HUES48 (cell line): ENCODE measurements around the gene ERMAP.
A peak's percentile ranks its signal among the peaks of the same experiment; 100 is the strongest.

Source experiments
- H3K27ac ChIP-seq: one replicate; pipeline ENCODE4 v1.7.0; 2013; ENCODE audit warnings: low read depth, low read length, inconsistent platforms
- H3K27me3 ChIP-seq: 2 replicates; pipeline ENCODE4 v1.6.1; 2013; ENCODE audit warnings: mild to moderate bottlenecking, low read length; ENCODE audit not compliant: control insufficient read depth, insufficient read depth
- H3K36me3 ChIP-seq: 2 replicates; pipeline ENCODE4 v1.6.1; 2013; ENCODE audit warnings: low read length; ENCODE audit not compliant: control insufficient read depth, insufficient read depth
- H3K4me1 ChIP-seq: 2 replicates; pipeline ENCODE4 v1.6.1; 2013; ENCODE audit warnings: mild to moderate bottlenecking, low read length; ENCODE audit not compliant: control insufficient read depth, insufficient read depth
- H3K4me3 ChIP-seq: 2 replicates; pipeline ENCODE4 v1.5.1; 2013; ENCODE audit warnings: mild to moderate bottlenecking, low read depth, low read length
- H3K9ac ChIP-seq: 2 replicates; pipeline ENCODE4 v1.6.1; 2013; ENCODE audit warnings: mild to moderate bottlenecking, low read depth, low read length, moderate library complexity
- H3K9me3 ChIP-seq: 2 replicates; pipeline ENCODE4 v1.6.1; 2013; ENCODE audit warnings: low read length; ENCODE audit not compliant: control insufficient read depth, insufficient read depth

Gene ERMAP, protein sequence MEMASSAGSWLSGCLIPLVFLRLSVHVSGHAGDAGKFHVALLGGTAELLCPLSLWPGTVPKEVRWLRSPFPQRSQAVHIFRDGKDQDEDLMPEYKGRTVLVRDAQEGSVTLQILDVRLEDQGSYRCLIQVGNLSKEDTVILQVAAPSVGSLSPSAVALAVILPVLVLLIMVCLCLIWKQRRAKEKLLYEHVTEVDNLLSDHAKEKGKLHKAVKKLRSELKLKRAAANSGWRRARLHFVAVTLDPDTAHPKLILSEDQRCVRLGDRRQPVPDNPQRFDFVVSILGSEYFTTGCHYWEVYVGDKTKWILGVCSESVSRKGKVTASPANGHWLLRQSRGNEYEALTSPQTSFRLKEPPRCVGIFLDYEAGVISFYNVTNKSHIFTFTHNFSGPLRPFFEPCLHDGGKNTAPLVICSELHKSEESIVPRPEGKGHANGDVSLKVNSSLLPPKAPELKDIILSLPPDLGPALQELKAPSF

DNA sequence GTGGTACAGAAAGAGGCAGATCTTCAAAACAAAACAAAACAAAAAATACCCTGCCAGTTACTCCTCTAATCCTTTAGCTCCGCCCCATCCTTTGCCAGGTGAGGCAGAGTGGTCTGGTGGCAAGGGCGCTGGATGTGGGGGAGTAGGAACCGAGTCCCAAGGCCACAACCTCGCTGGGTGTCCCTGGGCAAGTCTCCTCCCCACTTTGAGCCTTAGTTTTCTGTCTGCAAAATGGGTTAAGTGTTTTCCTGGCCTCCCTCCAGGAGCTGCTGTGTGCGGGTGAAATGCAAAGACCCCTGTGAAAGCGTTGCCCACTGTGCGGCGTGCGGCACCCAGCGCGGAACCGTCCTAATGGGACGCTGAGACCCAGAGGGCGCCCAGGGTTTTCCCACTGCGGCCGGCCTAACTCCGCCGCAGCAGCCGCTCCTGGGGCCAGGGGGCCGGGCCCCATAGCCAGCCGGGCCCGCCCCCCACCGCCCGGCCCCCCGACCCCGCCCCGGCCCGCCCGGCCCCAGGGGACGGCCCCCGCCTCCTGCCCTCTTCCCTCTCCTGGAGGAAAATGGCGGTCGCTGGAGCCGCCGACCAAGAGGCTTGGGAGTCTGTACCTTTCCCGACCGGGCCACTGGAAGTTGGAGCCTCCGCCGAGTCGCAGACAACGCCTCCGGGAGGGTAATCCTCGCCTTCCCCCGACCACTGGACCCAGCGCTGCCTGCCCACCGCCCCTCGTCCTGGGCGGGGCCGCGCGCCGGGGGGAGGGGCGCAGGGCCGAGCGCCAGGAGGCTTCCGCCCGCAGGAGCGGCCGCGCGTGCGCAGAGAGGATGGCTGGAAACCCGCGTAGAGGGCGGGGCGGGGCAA lies at the start of gene ERMAP, which contains the start of gene SVBP:
Gene ERMAP (plus strand): TSS at position 538 of the 855 bp plus-strand sequence. CDS start 13,327 bp downstream, outside the sequence.
Gene SVBP (minus strand): TSS at position 813 of the 855 bp plus-strand sequence. CDS start 853 bp downstream, outside the sequence.
- Histone ChIP-seq H3K4me1 (peaks cover 9% of the 10 kb centered on the region), H3K4me3 (peak within 1 kb of the TSS; percentile 91), H3K27me3 (no peaks in the 10 kb centered on the region), H3K9ac (peak within 1 kb of the TSS; percentile 99), H3K36me3 (no peaks in the 10 kb centered on the region), H3K27ac (peak within 1 kb of the TSS; percentile 100), H3K9me3 (no peaks in the 10 kb centered on the region)

DNA sequence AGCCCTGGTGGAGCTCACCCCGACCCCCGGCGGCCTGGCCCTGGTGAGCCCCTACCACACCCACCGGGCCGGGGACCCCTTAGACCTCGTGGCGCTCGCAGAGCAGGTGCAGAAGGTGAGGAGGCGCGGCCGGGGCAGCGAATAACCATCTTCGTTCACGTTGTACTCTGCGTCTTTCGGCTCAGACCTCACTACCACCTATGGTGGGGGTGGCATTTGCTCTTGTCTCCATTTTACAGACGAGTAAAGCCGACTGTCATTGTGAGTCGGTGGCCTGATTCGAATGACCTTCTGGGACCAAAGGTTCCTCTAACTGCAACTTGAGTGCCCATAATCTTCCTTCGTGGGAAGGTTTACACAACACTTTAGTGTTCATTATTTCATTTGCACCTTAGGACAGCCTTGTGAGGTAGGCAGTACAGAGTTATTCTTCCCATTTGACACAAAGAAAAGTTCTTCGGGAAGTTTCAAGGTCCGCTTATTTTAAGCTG lies 49.4 kb upstream of the ERMAP start:
- H3K27ac ChIP-seq, result peak overlapping the region; percentile 77
- no peaks in the 10 kb centered on the region for H3K9me3 ChIP-seq
- H3K4me1 ChIP-seq, result peaks cover 15% of the 10 kb centered on the region
- no peaks in the 10 kb centered on the region for H3K27me3 ChIP-seq
- no peaks in the 10 kb centered on the region for H3K36me3 ChIP-seq
- peak overlapping the region; percentile 88 for H3K4me3 ChIP-seq
- H3K9ac ChIP-seq, result peak overlapping the region; percentile 70

DNA sequence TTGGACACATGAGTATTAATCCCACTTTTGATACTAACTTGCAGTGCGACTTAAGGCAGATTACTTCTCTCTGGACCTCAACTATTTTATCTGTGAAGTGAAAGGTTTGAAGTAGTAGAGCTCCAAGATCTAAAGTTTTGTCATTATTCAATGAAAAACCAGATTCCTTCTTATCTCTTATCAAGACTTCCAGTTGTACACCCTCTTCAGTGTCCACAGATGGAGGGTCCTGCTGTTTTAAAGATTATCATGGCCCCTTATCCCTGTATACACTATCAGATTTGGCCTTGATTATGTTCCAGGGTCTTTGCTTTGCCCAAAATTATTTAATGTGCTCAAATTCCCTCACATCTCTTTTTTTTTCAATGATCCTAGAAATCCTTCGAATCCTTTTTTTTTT lies 48.8 kb upstream of the ERMAP start:
- Histone ChIP-seq H3K27me3 (no peaks in the 10 kb centered on the region), H3K9ac (0 out of 2 replicates have a peak overlapping the region, but pooled peaks have one; percentile 70), H3K4me1 (peaks cover 17% of the 10 kb centered on the region), H3K36me3 (no peaks in the 10 kb centered on the region; the same call in 1 of the 2 replicates), H3K4me3 (peak overlapping the region; percentile 88), H3K27ac (no peak overlapping the region), H3K9me3 (no peaks in the 10 kb centered on the region)

DNA sequence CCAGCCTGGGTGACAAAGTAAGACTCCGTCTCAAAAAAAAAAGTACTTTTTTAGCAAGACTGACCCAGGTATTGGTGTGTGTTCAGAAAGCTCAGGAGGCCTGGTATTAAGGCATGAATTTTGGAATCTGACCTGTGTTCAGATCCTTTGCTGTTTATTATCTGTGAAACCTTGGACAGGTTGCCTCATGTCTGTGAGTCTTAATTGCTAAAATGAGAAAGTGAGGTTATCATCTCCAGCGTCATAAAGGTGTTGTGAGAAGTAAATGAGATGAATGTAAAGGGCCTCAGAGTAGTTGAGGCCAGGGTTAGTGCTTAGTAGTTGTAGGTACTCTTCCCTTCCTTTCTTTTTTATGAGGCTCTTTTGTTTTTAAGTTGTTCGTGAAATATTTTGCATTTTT lies 47.1 kb upstream of the ERMAP start:
- Histone ChIP-seq H3K36me3 (peaks cover 10% of the 10 kb centered on the region), H3K9me3 (no peaks in the 10 kb centered on the region), H3K27me3 (no peaks in the 10 kb centered on the region), H3K4me1 (peaks cover 12% of the 10 kb centered on the region), H3K4me3 (no peak overlapping the region), H3K27ac (no peak overlapping the region), H3K9ac (no peak overlapping the region)

DNA sequence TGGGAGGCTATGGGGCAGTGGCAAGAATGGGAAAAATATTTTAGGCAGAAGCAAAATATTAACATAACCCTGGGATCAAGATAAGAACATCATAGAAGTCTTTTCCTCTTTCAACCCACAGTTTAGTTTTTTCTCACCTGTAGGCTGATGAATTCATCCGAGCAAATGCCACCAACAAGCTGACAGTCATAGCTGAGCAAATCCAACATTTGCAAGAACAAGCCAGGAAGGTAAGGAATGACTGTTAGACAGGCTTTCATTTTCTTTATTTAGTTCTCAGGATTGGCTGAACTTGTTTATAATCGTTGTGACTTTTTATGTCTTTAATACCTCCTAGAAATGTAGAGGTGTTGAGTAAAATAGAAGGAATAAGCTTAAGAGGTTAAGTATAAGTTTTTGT lies 43.5 kb upstream of the ERMAP start:
- no peaks in the 10 kb centered on the region for H3K27me3 ChIP-seq
- H3K4me1 ChIP-seq, result peaks cover 2% of the 10 kb centered on the region; the same call in 1 of the 2 replicates
- H3K9ac ChIP-seq, result no peak overlapping the region
- H3K4me3 ChIP-seq, result no peak overlapping the region
- H3K9me3 ChIP-seq, result no peaks in the 10 kb centered on the region
- no peak overlapping the region for H3K27ac ChIP-seq
- peaks cover 44% of the 10 kb centered on the region for H3K36me3 ChIP-seq

DNA sequence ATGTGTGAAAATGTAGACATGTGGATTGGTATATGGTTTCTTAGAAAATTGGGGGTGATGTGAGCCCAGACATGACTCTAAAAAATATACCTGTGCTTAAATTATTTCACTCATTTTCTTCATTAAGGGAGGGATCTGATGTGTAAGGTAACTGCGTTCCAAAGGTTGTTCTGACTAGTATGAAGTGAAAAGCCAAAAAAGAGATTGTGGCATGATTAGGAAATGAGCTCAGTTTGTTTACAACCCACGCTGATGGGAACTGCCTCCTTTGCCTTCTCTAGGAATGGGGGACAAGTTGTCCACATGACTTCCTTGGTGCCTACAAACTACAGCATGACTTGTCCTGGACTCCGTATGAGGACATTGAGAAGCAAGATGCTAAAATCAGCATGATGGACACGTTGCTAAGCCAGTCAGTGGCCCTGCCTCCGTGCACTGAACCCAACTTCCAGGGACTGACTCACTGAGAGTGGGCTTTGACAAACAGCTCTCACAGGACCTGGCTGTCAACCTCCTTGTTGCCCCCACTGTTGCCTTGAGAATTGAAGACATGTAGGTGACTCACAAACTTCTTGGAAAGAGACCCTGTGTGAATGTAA lies 41.9 kb upstream of the ERMAP start:
- peaks cover 53% of the 10 kb centered on the region for H3K36me3 ChIP-seq

DNA sequence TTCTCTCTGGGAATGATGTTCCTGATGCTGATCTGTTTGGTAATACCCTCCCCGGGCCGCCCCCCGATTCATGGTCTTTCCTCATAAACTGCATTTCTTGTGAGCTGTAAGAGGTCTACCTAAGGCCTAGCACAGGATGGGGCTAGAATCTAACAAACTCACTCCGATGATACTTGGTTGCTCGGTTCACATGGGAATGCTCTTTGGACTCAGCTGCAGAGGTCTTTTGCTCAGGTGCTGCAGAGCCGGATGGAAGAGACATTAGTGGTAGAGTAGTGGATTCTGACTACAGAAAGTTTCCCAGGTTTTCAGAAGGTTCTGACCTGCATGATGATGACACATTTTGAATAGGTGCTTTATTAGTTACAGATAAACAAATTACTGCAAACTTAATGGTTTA lies 40.4 kb upstream of the ERMAP start:
- H3K27ac ChIP-seq, result no peak overlapping the region
- peaks cover 2% of the 10 kb centered on the region; the same call in 1 of the 2 replicates for H3K4me1 ChIP-seq
- H3K36me3 ChIP-seq, result peaks cover 65% of the 10 kb centered on the region
- H3K4me3 ChIP-seq, result no peak overlapping the region
- H3K9ac ChIP-seq, result no peak overlapping the region
- no peaks in the 10 kb centered on the region for H3K9me3 ChIP-seq
- H3K27me3 ChIP-seq, result no peaks in the 10 kb centered on the region

More for the DNA sequence above, 41.9 kb upstream of the ERMAP start:
- H3K9ac ChIP-seq, result no peak overlapping the region
- no peaks in the 10 kb centered on the region for H3K27me3 ChIP-seq
- H3K27ac ChIP-seq, result no peak overlapping the region
- peaks cover 2% of the 10 kb centered on the region; the same call in 1 of the 2 replicates for H3K4me1 ChIP-seq
- H3K4me3 ChIP-seq, result no peak overlapping the region
- H3K9me3 ChIP-seq, result no peaks in the 10 kb centered on the region

DNA sequence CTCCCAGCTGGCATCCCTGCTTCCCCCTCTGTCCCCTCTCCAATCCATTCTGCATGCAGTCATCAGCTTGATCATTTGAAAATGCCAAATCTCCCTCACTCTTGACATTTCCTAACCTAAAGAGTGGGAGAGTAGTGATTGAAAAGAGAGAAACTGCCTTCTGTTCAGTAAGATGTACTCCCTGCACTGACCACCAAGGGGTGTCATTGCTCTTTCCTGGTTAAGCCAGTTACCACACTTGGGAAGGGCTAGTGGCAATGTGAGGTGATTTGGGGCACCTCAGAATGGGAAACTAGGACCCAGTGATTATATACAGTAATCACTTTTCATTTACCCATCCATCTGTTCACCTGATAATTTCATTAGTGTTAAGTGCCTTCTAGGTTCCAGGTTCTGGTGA lies 39.1 kb upstream of the ERMAP start:
- H3K9me3 ChIP-seq, result no peaks in the 10 kb centered on the region
- H3K4me1 ChIP-seq, result no peaks in the 10 kb centered on the region; the same call in 1 of the 2 replicates
- H3K36me3 ChIP-seq, result peaks cover 76% of the 10 kb centered on the region
- no peak overlapping the region for H3K27ac ChIP-seq
- H3K27me3 ChIP-seq, result no peaks in the 10 kb centered on the region
- no peak overlapping the region for H3K9ac ChIP-seq
- no peak overlapping the region for H3K4me3 ChIP-seq

DNA sequence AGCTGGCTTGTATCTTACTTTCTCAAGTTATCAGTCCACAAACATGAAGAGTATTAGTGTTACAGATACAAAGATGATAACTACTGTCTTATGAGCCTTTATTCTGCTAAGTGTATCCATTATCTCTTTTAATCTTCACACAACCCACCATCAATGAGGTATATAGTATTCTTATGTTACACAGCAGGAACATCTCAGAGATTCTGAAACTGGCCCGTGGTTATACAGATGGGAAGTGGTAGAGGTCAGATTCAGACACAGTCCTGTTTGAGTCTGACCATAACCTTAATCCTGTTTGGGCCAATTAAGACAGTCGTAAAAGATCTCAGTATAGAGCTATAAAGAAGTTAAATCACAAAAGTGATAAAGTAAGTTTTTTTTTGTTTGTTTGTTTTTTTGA lies 37.2 kb upstream of the ERMAP start:
- Histone ChIP-seq H3K9me3 (no peaks in the 10 kb centered on the region), H3K27me3 (no peaks in the 10 kb centered on the region), H3K27ac (no peak overlapping the region), H3K4me1 (no peaks in the 10 kb centered on the region), H3K9ac (no peak overlapping the region), H3K4me3 (no peak overlapping the region), H3K36me3 (peaks cover 70% of the 10 kb centered on the region)

DNA sequence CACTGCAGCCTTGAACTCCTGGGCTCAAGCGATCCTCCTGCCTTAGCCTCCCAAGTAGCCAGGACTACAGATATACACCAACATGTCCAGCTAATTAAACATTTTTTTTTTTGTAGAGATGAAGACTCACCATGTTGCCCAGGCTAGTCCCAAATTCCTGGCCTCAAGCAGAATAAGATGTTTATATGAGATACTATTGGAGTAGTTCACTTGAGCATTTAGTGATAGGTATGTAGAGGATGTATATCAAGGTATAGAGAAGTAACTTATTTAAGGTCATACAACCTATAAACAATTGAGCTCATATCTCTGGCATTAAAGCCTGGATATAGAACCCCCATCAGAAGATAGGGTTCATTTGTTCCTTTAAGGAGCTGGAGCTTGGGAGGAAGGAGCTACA lies 36.7 kb upstream of the ERMAP start:
- no peak overlapping the region for H3K4me3 ChIP-seq
- H3K27me3 ChIP-seq, result no peaks in the 10 kb centered on the region
- no peaks in the 10 kb centered on the region for H3K9me3 ChIP-seq
- H3K27ac ChIP-seq, result no peak overlapping the region
- no peak overlapping the region for H3K9ac ChIP-seq
- H3K36me3 ChIP-seq, result peaks cover 65% of the 10 kb centered on the region
- H3K4me1 ChIP-seq, result no peaks in the 10 kb centered on the region
